ENCODE data around the gene LIN7B. TPM values are rescaled to one million over a fixed set of nuclear protein-coding genes. Genes with fewer than 3 reads are reported as not detected.

The LIN7B gene
- total and polyA plus RNA-seq, 2 of the 13 experiments (the other 11 are each of a cell fraction or from before 2014, with no cell fraction given): 5.3 to 7.6 TPM

DNA sequence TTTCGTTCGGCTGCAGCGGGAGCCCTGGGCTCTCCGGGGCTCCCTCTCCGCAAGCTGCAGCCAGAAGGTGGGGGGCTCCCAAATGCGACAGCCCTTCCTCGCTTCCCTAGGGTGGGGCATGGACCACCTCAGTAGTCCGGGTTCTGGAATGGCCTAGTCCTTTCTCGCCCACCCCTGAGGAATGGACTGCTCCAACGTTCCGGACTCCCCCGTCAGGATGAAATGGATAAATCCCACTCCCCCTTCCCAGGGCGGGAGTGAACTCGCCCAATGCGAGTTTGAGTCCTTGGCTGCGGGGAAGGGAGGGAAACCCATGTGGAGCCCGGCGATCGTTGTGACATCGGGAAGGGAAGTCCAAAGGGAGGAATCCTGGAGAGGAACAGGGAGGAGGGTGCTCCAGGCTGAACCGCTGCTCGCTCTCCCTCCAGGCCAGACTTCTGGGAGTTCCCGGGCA is 35.5 kb downstream of the LIN7B start (continued):
- TF ChIP-seq, protein P1, sequence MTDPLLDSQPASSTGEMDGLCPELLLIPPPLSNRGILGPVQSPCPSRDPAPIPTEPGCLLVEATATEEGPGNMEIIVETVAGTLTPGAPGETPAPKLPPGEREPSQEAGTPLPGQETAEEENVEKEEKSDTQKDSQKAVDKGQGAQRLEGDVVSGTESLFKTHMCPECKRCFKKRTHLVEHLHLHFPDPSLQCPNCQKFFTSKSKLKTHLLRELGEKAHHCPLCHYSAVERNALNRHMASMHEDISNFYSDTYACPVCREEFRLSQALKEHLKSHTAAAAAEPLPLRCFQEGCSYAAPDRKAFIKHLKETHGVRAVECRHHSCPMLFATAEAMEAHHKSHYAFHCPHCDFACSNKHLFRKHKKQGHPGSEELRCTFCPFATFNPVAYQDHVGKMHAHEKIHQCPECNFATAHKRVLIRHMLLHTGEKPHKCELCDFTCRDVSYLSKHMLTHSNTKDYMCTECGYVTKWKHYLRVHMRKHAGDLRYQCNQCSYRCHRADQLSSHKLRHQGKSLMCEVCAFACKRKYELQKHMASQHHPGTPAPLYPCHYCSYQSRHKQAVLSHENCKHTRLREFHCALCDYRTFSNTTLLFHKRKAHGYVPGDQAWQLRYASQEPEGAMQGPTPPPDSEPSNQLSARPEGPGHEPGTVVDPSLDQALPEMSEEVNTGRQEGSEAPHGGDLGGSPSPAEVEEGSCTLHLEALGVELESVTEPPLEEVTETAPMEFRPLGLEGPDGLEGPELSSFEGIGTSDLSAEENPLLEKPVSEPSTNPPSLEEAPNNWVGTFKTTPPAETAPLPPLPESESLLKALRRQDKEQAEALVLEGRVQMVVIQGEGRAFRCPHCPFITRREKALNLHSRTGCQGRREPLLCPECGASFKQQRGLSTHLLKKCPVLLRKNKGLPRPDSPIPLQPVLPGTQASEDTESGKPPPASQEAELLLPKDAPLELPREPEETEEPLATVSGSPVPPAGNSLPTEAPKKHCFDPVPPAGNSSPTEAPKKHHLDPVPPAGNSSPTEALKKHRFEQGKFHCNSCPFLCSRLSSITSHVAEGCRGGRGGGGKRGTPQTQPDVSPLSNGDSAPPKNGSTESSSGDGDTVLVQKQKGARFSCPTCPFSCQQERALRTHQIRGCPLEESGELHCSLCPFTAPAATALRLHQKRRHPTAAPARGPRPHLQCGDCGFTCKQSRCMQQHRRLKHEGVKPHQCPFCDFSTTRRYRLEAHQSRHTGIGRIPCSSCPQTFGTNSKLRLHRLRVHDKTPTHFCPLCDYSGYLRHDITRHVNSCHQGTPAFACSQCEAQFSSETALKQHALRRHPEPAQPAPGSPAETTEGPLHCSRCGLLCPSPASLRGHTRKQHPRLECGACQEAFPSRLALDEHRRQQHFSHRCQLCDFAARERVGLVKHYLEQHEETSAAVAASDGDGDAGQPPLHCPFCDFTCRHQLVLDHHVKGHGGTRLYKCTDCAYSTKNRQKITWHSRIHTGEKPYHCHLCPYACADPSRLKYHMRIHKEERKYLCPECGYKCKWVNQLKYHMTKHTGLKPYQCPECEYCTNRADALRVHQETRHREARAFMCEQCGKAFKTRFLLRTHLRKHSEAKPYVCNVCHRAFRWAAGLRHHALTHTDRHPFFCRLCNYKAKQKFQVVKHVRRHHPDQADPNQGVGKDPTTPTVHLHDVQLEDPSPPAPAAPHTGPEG (CRISPR knock-in tag; IDR thresholded peaks at IDR 0.05): no peak
- TF ChIP-seq ZNF234 (CRISPR knock-in tag; conservative IDR thresholded peaks at IDR 0.05) (no peak), ELF1 (CRISPR knock-in tag; IDR thresholded peaks at IDR 0.05) (no peak), ATF7 (IDR thresholded peaks at IDR 0.05) (peak; percentile 44), ATF7 (CRISPR knock-in tag; IDR thresholded peaks at IDR 0.05) (no peak), GLI4 (CRISPR knock-in tag; IDR thresholded peaks at IDR 0.05; ENCODE audit: borderline replicate concordance) (peak; percentile 55; the same call in 1 of the 2 replicates), ZKSCAN5 (CRISPR knock-in tag; IDR thresholded peaks at IDR 0.05) (no peak), HOXD1 (CRISPR knock-in tag; IDR thresholded peaks at IDR 0.05) (no peak), IKZF4 (CRISPR knock-in tag; IDR thresholded peaks at IDR 0.05; ENCODE audit: borderline replicate concordance, low read depth, not compliant biosample characterization) (no peak), BHLHE40 (IDR thresholded peaks at IDR 0.05; ENCODE audit: low read length) (peak; percentile 96), MXD4 (CRISPR knock-in tag; IDR thresholded peaks at IDR 0.05) (no peak), ETV5 (CRISPR knock-in tag; IDR thresholded peaks at IDR 0.05; ENCODE audit: borderline replicate concordance) (no peak), RARA (CRISPR knock-in tag; IDR thresholded peaks at IDR 0.05) (no peak), ZBTB37 (CRISPR knock-in tag; IDR thresholded peaks at IDR 0.05) (no peak), MTA1 (CRISPR knock-in tag; IDR thresholded peaks at IDR 0.05; ENCODE audit: borderline replicate concordance) (no peak), ZNF572 (CRISPR knock-in tag; IDR thresholded peaks at IDR 0.05) (peak; percentile 21; the same call in 1 of the 2 replicates)
- TF ChIP-seq, protein P2, sequence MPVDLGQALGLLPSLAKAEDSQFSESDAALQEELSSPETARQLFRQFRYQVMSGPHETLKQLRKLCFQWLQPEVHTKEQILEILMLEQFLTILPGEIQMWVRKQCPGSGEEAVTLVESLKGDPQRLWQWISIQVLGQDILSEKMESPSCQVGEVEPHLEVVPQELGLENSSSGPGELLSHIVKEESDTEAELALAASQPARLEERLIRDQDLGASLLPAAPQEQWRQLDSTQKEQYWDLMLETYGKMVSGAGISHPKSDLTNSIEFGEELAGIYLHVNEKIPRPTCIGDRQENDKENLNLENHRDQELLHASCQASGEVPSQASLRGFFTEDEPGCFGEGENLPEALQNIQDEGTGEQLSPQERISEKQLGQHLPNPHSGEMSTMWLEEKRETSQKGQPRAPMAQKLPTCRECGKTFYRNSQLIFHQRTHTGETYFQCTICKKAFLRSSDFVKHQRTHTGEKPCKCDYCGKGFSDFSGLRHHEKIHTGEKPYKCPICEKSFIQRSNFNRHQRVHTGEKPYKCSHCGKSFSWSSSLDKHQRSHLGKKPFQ (CRISPR knock-in tag; IDR thresholded peaks at IDR 0.05; ENCODE audit: insufficient replicate concordance): no peak
- TF ChIP-seq, protein P3, sequence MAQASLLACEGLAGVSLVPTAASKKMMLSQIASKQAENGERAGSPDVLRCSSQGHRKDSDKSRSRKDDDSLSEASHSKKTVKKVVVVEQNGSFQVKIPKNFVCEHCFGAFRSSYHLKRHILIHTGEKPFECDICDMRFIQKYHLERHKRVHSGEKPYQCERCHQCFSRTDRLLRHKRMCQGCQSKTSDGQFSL (CRISPR knock-in tag; IDR thresholded peaks at IDR 0.05): 0 out of 2 replicates have a peak, but pooled peaks have one; percentile 47
- TF ChIP-seq, protein P4, sequence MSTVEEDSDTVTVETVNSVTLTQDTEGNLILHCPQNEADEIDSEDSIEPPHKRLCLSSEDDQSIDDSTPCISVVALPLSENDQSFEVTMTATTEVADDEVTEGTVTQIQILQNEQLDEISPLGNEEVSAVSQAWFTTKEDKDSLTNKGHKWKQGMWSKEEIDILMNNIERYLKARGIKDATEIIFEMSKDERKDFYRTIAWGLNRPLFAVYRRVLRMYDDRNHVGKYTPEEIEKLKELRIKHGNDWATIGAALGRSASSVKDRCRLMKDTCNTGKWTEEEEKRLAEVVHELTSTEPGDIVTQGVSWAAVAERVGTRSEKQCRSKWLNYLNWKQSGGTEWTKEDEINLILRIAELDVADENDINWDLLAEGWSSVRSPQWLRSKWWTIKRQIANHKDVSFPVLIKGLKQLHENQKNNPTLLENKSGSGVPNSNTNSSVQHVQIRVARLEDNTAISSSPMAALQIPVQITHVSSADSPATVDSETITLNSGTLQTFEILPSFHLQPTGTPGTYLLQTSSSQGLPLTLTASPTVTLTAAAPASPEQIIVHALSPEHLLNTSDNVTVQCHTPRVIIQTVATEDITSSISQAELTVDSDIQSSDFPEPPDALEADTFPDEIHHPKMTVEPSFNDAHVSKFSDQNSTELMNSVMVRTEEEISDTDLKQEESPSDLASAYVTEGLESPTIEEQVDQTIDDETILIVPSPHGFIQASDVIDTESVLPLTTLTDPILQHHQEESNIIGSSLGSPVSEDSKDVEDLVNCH (CRISPR knock-in tag; IDR thresholded peaks at IDR 0.05): no peak

Data from HepG2 (cell line).